Fibroblast of pulmonary artery (primary cell): Measurements from ENCODE around the gene GOLM1.

Experiments
- DNase-seq: peaks from one replicate; pipeline ENCODE4 v3.0.0-alpha.2; 2010; ENCODE audit warnings: low read depth
- H3K4me3 ChIP-seq: replicated peaks from 2 replicates; pipeline ENCODE4 v1.5.1; 2011; ENCODE audit warnings: low read depth, mild to moderate bottlenecking, control low read depth, low read length, moderate library complexity
- CTCF ChIP-seq: IDR thresholded peaks from 2 replicates; pipeline ENCODE4 v1.5.1; 2011; ENCODE audit warnings: mild to moderate bottlenecking, control low read depth, low read length, inconsistent platforms; ENCODE audit errors: missing control alignments

GOLM1 gene

GRCh38 chr9:85987236-85987635, 112.1 kb downstream of the GOLM1 start:
- DNase-seq: no peak
- no peak for TF ChIP-seq CTCF
- no peak overlapping the region for H3K4me3 ChIP-seq

DNA sequence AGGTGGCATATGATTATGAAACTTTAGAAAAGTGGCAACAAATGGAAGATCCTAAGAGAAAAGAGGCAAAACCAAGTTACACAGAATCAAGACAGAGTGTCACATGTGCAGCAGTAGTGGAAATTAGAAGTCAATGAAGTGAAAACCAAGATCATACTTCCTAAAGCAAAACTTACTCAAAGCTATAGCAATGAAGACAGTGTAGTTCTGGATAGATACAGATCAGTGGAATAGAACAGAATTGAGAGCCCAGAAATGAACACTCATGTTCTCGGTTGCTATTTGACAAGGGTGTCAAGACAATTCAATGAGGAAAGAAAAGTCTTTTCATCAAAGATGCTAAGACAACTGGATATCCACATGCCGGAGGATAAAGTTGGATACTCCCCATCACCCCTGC, 114.9 kb downstream of the GOLM1 start:
- DNase-seq: no peak
- no peak overlapping the region for H3K4me3 ChIP-seq
- TF ChIP-seq CTCF: no peak

- no peak for DNase-seq
- no peak overlapping the region for H3K4me3 ChIP-seq
- TF ChIP-seq CTCF: no peak
These were observed 118.0 kb downstream of the GOLM1 start for GRCh38 chr9:85981369-85981768.

- DNase-seq: peak; percentile 18
- no peak overlapping the region for H3K4me3 ChIP-seq
- no peak for TF ChIP-seq CTCF
These were observed 120.9 kb downstream of the GOLM1 start for GRCh38 chr9:85978496-85978895.
